ENCODE measurements around the gene FRMD4A.

Gene FRMD4A

DNA sequence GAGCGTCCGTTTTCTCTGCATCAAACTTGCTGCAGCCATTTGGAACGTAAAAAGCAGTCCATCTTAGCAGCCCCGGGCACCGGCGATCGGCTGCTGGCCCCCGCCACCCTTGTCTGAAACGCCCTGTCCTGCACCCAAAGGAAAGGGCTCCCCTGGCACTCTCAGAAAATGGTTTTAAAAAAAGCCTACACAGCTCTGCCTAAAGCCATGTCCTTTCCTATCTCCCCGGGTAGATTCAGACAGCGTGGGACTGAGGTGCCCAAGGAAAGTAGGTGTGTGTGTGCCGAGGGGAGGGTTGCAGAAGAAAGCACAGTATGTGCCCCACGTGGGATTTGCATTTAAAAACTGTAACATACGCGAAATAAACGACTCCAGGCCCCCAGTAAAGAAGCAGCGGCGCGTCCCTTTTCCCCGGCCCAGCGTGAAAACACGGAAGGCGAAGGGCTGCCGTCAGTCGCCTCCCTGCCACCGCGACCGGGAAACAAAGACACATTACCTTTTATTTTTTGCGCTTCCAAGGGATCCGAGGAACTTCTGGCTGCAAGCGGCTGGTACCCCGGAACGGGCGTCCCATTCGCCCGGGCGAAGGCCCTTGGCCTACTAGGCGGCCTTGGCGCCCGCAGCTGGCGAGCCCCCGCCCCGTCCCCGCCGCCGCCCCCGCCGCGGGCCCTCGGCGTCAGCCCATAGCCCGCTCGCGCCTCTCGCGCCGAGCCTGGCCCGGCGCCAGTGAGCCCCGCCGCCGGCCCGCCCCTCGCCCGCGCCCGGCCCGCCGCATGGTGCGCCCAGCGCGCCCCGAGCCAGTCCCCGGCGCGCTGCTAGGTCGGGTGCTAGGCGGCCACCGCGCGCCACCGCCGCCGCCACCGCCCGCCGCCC is 439.4 kb downstream of the FRMD4A start:
- TF ChIP-seq CTCF (IDR thresholded peaks at IDR 0.05) (no peak), ZFX (IDR thresholded peaks at IDR 0.05; ENCODE audit: borderline replicate concordance) (no peak)
- no peak overlapping the region for H3K27ac ChIP-seq

- H3K27ac ChIP-seq: no peak overlapping the region
- TF ChIP-seq ZFX (IDR thresholded peaks at IDR 0.05; ENCODE audit: borderline replicate concordance) (no peak), CTCF (IDR thresholded peaks at IDR 0.05) (no peak)
Measured at GRCh38 chr10:13890233-13891127, 440.2 kb downstream of the FRMD4A start.

DNA sequence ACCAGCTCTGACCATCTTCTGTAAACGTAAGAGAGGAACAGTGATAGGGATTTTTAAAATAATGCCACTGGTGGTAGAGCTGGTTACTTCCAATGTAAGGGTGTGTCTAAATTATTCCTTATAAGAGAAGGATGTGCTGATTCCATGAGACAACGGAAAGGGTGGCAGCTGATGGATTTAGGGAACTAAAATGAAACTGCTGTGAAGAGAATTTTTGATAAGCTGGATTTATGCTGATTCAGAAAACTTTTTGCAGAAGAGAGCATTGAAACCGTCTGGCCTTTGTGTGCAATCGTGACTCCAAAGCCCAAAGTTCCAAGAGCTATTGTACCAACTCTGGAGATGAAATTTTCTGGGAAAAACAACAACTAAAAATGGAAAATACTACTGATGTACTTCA is 443.0 kb downstream of the FRMD4A start:
- H3K27ac ChIP-seq: no peak overlapping the region
- TF ChIP-seq CTCF (IDR thresholded peaks at IDR 0.05): no peak

DNA sequence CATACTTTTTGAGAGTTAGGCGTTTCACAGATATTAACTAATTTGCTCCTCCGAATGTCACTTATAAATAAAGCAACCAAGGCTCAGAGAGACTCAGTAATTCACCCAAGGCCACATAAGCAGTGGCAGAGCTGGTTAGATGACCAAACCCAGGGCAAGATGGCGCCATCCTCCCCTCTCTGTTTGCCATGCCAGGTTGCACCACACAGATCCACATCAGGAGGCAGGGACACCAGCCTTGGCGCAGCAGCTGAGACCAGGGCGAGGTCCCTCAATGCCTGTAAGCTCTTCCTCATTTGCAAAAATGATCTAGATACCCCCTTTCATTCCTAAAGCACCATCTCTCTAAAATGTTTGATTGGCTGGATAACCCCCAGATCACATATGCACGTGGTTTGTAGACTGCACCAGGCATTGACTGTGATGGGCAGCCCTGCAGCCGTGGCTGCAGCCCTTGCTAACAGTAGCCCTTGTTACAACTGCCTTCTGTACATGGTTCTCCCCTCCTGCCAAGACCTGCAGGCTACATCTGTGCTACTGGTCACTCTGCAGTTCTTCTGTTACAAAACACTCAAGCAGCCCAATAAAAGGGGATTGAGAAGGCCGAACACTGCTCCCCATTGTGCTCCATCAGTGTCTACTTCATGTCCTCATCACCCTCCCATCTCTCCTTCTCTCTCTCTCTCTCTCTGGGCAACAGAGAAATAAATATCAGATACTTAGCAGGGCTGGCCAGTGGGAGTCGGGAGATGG is 445.3 kb downstream of the FRMD4A start:
- no peak overlapping the region for H3K27ac ChIP-seq
- TF ChIP-seq ZFX (IDR thresholded peaks at IDR 0.05; ENCODE audit: borderline replicate concordance): no peak
- no peak for TF ChIP-seq CTCF (IDR thresholded peaks at IDR 0.05)

GRCh38 chr10:13883636-13884444 is 446.9 kb downstream of the FRMD4A start:
- TF ChIP-seq CTCF (IDR thresholded peaks at IDR 0.05): no peak
- no peak for TF ChIP-seq ZFX (IDR thresholded peaks at IDR 0.05; ENCODE audit: borderline replicate concordance)
- H3K27ac ChIP-seq: no peak overlapping the region

GRCh38 chr10:13882119-13882711 is 448.5 kb downstream of the FRMD4A start:
- no peak overlapping the region for H3K27ac ChIP-seq
- TF ChIP-seq CTCF (IDR thresholded peaks at IDR 0.05) (no peak), ZFX (IDR thresholded peaks at IDR 0.05; ENCODE audit: borderline replicate concordance) (no peak)
